Measurements from ENCODE around the gene OR4B1. TPM values are rescaled to one million over a fixed set of nuclear protein-coding genes. Genes with fewer than 3 reads are reported as not detected.
"Not testable (repeated sequence)": the region's sequence is repeated elsewhere in the genome, so short reads cannot be mapped to it uniquely, and the experiment has no call there.

OR4B1 gene
- total RNA-seq, 2 experiments from 2014 or later = not detected

DNA sequence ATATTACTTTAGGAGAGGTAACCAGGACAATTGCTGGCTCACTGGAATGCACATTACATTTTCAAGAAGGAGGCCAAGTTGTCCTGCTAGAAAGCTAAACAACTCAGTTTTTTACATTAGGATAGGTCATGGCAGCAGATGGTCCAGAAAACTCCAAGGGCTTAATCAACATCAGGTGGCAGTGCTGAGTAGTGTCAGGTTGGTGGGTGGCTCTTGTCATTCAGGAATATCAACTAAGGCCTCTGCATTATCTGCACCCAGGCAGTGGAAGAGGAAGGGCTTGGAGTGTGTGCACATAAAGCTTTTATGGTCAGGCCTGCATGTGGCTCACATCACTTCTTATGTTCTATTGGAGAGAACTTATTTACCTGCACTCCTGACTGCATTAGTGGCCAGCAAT is 32.2 kb upstream of the OR4B1 start:
- Histone ChIP-seq H3K27ac (ENCODE audit: low read depth, low read length, poor library complexity, severe bottlenecking) (no peak overlapping the region), H4K20me1 (ENCODE audit: insufficient read depth, low read length) (no peaks in the 10 kb centered on the region), H3K9me3 (ENCODE audit: low read length) (no peaks in the 10 kb centered on the region), H3K4me2 (ENCODE audit: low read length) (no peak overlapping the region), H3K36me3 (ENCODE audit: insufficient read depth, low read length) (no peaks in the 10 kb centered on the region), H3K4me1 (ENCODE audit: insufficient read depth, low read length, poor library complexity, severe bottlenecking) (no peaks in the 10 kb centered on the region), H2AFZ (ENCODE audit: low read length) (no peak overlapping the region), H3K79me2 (ENCODE audit: insufficient read depth, low read depth, low read length) (no peaks in the 10 kb centered on the region), H3K4me3 (ENCODE audit: low read depth, low read length, poor library complexity, severe bottlenecking) (no peak overlapping the region), H3K9me2 (ENCODE audit: insufficient read depth, low read length) (no peaks in the 10 kb centered on the region)
- TF ChIP-seq, protein P1, sequence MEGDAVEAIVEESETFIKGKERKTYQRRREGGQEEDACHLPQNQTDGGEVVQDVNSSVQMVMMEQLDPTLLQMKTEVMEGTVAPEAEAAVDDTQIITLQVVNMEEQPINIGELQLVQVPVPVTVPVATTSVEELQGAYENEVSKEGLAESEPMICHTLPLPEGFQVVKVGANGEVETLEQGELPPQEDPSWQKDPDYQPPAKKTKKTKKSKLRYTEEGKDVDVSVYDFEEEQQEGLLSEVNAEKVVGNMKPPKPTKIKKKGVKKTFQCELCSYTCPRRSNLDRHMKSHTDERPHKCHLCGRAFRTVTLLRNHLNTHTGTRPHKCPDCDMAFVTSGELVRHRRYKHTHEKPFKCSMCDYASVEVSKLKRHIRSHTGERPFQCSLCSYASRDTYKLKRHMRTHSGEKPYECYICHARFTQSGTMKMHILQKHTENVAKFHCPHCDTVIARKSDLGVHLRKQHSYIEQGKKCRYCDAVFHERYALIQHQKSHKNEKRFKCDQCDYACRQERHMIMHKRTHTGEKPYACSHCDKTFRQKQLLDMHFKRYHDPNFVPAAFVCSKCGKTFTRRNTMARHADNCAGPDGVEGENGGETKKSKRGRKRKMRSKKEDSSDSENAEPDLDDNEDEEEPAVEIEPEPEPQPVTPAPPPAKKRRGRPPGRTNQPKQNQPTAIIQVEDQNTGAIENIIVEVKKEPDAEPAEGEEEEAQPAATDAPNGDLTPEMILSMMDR (conservative IDR thresholded peaks at IDR 0.05; ENCODE audit: low read length) = peak; percentile 26; the same call in 1 of the 2 replicates
- TF ChIP-seq EZH2phosphoT487 (IDR thresholded peaks at IDR 0.05; ENCODE audit: borderline replicate concordance, low read depth, low read length) = no peak
- BruUV-seq (replicated peaks) = no TSS peak
- no peak for DNase-seq (ENCODE audit: low spot score)
- intact Hi-C loops (cut with micrococcal nuclease; ENCODE audit: unreplicated experiment) = no loop called here
- ChIA-PET CTCF (ENCODE audit: unreplicated experiment) (no interaction called here), POLR2A (no interaction called here)

DNA sequence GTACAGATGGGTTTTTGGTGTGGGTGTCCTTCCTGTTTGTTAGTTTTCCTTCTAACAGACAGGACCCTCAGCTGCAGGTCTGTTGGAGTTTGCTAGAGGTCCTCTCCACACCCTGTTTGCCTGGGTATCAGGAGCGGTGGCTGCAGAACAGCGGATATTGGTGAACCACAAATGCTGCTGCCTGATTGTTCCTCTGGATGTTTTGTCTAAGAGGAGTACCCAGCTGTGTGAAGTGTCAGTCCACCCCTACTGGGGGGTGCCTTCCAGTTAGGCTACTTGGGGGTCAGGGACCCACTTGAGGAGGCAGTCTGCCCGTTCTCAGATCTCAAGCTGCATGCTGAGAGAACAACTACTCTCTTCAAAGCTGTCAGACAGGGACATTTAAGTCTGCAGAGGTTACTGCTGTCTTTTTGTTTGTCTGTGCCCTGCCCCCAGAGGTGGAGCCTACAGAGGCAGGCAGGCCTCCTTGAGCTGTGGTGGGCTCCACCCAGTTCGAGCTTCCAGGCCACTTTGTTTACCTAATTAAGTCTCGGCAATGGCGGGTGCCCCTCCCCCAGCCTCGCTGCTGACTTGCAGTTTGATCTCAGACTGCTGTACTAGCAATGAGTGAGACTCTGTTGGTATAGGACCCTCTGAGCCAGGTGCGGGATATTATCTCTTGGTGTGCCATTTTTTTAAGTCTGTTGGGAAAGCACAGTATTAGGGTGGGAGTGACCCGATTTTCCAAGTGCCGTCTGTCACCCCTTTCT is 25.5 kb upstream of the OR4B1 start:
- H3K9me3 ChIP-seq (ENCODE audit: low read length); H3K4me3 ChIP-seq (ENCODE audit: low read depth, low read length, poor library complexity, severe bottlenecking); H3K4me2 ChIP-seq (ENCODE audit: low read length); H2AFZ ChIP-seq (ENCODE audit: low read length); H3K9me2 ChIP-seq (ENCODE audit: insufficient read depth, low read length); CTCF ChIA-PET (ENCODE audit: unreplicated experiment); H4K20me1 ChIP-seq (ENCODE audit: insufficient read depth, low read length); H3K36me3 ChIP-seq (ENCODE audit: insufficient read depth, low read length); H3K79me2 ChIP-seq (ENCODE audit: insufficient read depth, low read depth, low read length); H3K27ac ChIP-seq (ENCODE audit: low read depth, low read length, poor library complexity, severe bottlenecking); H3K4me1 ChIP-seq (ENCODE audit: insufficient read depth, low read length, poor library complexity, severe bottlenecking); BruUV-seq (replicated peaks); POLR2A ChIA-PET; intact Hi-C loops (cut with micrococcal nuclease; ENCODE audit: unreplicated experiment); DNase-seq (ENCODE audit: low spot score): not testable (repeated sequence)

DNA sequence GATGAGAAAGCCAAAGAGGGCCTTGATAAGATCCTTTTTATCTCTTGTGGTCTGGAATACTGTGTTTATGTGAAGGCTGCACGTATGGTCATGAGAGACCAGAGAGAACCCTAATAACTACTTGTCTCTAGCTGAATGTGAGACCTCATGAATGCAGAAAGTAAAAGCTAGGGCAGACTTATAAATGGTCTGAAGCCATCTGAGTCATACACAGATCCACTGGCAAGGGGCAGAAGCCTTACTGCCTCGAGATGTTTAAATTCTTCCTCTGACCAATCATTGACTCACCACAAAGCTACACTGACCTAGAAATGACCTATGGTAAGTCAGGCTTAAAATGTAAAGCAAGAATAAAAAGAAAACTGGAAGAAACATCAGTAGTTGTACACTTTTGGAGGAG is 22.7 kb upstream of the OR4B1 start:
- H3K4me1 ChIP-seq (ENCODE audit: insufficient read depth, low read length, poor library complexity, severe bottlenecking) = no peaks in the 10 kb centered on the region
- no peak for DNase-seq (ENCODE audit: low spot score)
- H3K79me2 ChIP-seq (ENCODE audit: insufficient read depth, low read depth, low read length) = no peaks in the 10 kb centered on the region
- H2AFZ ChIP-seq (ENCODE audit: low read length) = no peak overlapping the region
- H4K20me1 ChIP-seq (ENCODE audit: insufficient read depth, low read length) = no peaks in the 10 kb centered on the region
- no peak overlapping the region for H3K27ac ChIP-seq (ENCODE audit: low read depth, low read length, poor library complexity, severe bottlenecking)
- H3K36me3 ChIP-seq (ENCODE audit: insufficient read depth, low read length) = no peaks in the 10 kb centered on the region
- intact Hi-C loops (cut with micrococcal nuclease; ENCODE audit: unreplicated experiment) = no loop called here
- ChIA-PET CTCF (ENCODE audit: unreplicated experiment) (no interaction called here), POLR2A (no interaction called here)
- no peaks in the 10 kb centered on the region for H3K9me2 ChIP-seq (ENCODE audit: insufficient read depth, low read length)
- TF ChIP-seq, protein P1 (conservative IDR thresholded peaks at IDR 0.05; ENCODE audit: low read length) = no peak
- TF ChIP-seq EZH2phosphoT487 (IDR thresholded peaks at IDR 0.05; ENCODE audit: borderline replicate concordance, low read depth, low read length) = no peak
- no TSS peak for BruUV-seq (replicated peaks)
- H3K4me2 ChIP-seq (ENCODE audit: low read length) = no peak overlapping the region
- no peak overlapping the region for H3K4me3 ChIP-seq (ENCODE audit: low read depth, low read length, poor library complexity, severe bottlenecking)
- H3K9me3 ChIP-seq (ENCODE audit: low read length) = no peaks in the 10 kb centered on the region
